ENCODE measurements around the gene UPK3A. TPM values are rescaled to one million over a fixed set of nuclear protein-coding genes. Genes with fewer than 3 reads are reported as not detected.
"Not testable (repeated sequence)": the region's sequence is repeated elsewhere in the genome, so short reads cannot be mapped to it uniquely, and the experiment has no call there.

The UPK3A gene
- total RNA-seq, 1 donor from 2014 or later, result not detected

GRCh38 chr22:45270095-45271020 is 14.4 kb upstream of the UPK3A start:
- Mint-ChIP-seq H3K9me3 (ENCODE audit: low read depth) (no peaks in the 10 kb centered on the region), H3K36me3 (ENCODE audit: low read depth) (no peaks in the 10 kb centered on the region), H3K4me1 (ENCODE audit: low read depth) (peaks cover 13% of the 10 kb centered on the region), H3K4me3 (ENCODE audit: unreplicated experiment) (no peak overlapping the region), H3K27ac (ENCODE audit: unreplicated experiment) (no peak overlapping the region), H3K27me3 (ENCODE audit: low read depth) (no peaks in the 10 kb centered on the region)
- no peak for DNase-seq (ENCODE audit: low spot score)
- no peak for TF ChIP-seq CTCF (IDR thresholded peaks at IDR 0.05)

- Mint-ChIP-seq H3K36me3 (ENCODE audit: low read depth) (no peaks in the 10 kb centered on the region), H3K9me3 (ENCODE audit: low read depth) (no peaks in the 10 kb centered on the region), H3K4me1 (ENCODE audit: low read depth) (peaks cover 13% of the 10 kb centered on the region)
Measured at GRCh38 chr22:45271667-45272201, 13.0 kb upstream of the UPK3A start.

GRCh38 chr22:45272498-45272897 is 12.3 kb upstream of the UPK3A start:
- no peak for TF ChIP-seq CTCF (IDR thresholded peaks at IDR 0.05)
- Mint-ChIP-seq H3K9me3 (ENCODE audit: low read depth) (no peaks in the 10 kb centered on the region), H3K4me1 (ENCODE audit: low read depth) (peaks cover 13% of the 10 kb centered on the region), H3K4me3 (ENCODE audit: unreplicated experiment) (no peak overlapping the region), H3K36me3 (ENCODE audit: low read depth) (no peaks in the 10 kb centered on the region), H3K27me3 (ENCODE audit: low read depth) (no peaks in the 10 kb centered on the region), H3K27ac (ENCODE audit: unreplicated experiment) (no peak overlapping the region)
- DNase-seq (ENCODE audit: low spot score), result no peak

More at GRCh38 chr22:45271667-45272201, 13.0 kb upstream of the UPK3A start:
- no peak for TF ChIP-seq CTCF (IDR thresholded peaks at IDR 0.05)
- no peak overlapping the region for H3K4me3 Mint-ChIP-seq (ENCODE audit: unreplicated experiment)
- peak overlapping the region; percentile 81 for H3K27ac Mint-ChIP-seq (ENCODE audit: unreplicated experiment)
- DNase-seq (ENCODE audit: low spot score), result no peak
- no peaks in the 10 kb centered on the region for H3K27me3 Mint-ChIP-seq (ENCODE audit: low read depth)

- Mint-ChIP-seq H3K4me3 (ENCODE audit: unreplicated experiment) (no peak overlapping the region), H3K36me3 (ENCODE audit: low read depth) (no peaks in the 10 kb centered on the region), H3K9me3 (ENCODE audit: low read depth) (no peaks in the 10 kb centered on the region), H3K27ac (ENCODE audit: unreplicated experiment) (no peak overlapping the region), H3K4me1 (ENCODE audit: low read depth) (peaks cover 13% of the 10 kb centered on the region), H3K27me3 (ENCODE audit: low read depth) (no peaks in the 10 kb centered on the region)
- no peak for TF ChIP-seq CTCF (IDR thresholded peaks at IDR 0.05)
- no peak for DNase-seq (ENCODE audit: low spot score)
Measured at GRCh38 chr22:45273452-45274075, 11.2 kb upstream of the UPK3A start.

- H3K36me3 Mint-ChIP-seq (ENCODE audit: low read depth), result no peaks in the 10 kb centered on the region
- no peak for DNase-seq (ENCODE audit: low spot score)
- H3K4me1 Mint-ChIP-seq (ENCODE audit: low read depth), result peaks cover 17% of the 10 kb centered on the region
- no peaks in the 10 kb centered on the region for H3K27me3 Mint-ChIP-seq (ENCODE audit: low read depth)
- no peak for TF ChIP-seq CTCF (IDR thresholded peaks at IDR 0.05)
- no peak overlapping the region for H3K4me3 Mint-ChIP-seq (ENCODE audit: unreplicated experiment)
- no peak overlapping the region for H3K27ac Mint-ChIP-seq (ENCODE audit: unreplicated experiment)
- H3K9me3 Mint-ChIP-seq (ENCODE audit: low read depth), result no peaks in the 10 kb centered on the region
Measured at GRCh38 chr22:45276507-45277105, 8.1 kb upstream of the UPK3A start.

GRCh38 chr22:45277720-45278119 is 7.0 kb upstream of the UPK3A start:
- not testable (repeated sequence) for DNase-seq (ENCODE audit: low spot score)

More at GRCh38 chr22:45277720-45278119, 7.0 kb upstream of the UPK3A start:
- H3K27ac Mint-ChIP-seq (ENCODE audit: unreplicated experiment); H3K27me3 Mint-ChIP-seq (ENCODE audit: low read depth); H3K9me3 Mint-ChIP-seq (ENCODE audit: low read depth); H3K36me3 Mint-ChIP-seq (ENCODE audit: low read depth); H3K4me3 Mint-ChIP-seq (ENCODE audit: unreplicated experiment): not testable (repeated sequence)
- peaks cover 10% of the 10 kb centered on the region for H3K4me1 Mint-ChIP-seq (ENCODE audit: low read depth)
